Lung (tissue), 12 donors: Measurements from ENCODE around the gene ALLC. TPM values are rescaled to one million over a fixed set of nuclear protein-coding genes. Genes with fewer than 3 reads are reported as not detected.

Experiments used
- ATAC-seq: fragments of 200-7000 bp; cut with Tn5 transposase; one replicate; pipeline ENCODE4 v1.9.1; 2020; ENCODE audit warnings: moderate number of reproducible peaks; ENCODE audit not compliant: insufficient read depth, low FRiP score
- DNase-seq, 3 donors: peaks; one replicate each; pipeline ENCODE4 v3.0.0-alpha.2; 2013 to 2017
- H3K27ac ChIP-seq, 2 donors: one replicate each; pipeline ENCODE4 v1.5.1; 2013; ENCODE audit warnings: mild to moderate bottlenecking in 2 of 2, moderate library complexity in 2 of 2, control low read depth in 1 of 2, inconsistent platforms in 1 of 2, low read depth in 1 of 2, low read length in 1 of 2
- H3K27me3 ChIP-seq, 3 donors: one replicate each; pipeline ENCODE4 v1.5.1; 2013; ENCODE audit warnings: low read length in 2 of 3; ENCODE audit not compliant: control insufficient read depth in 3 of 3, insufficient read depth in 3 of 3
- H3K36me3 ChIP-seq, 4 donors: one replicate each; pipeline ENCODE4 v1.5.1; 2013; ENCODE audit warnings: low read length in 4 of 4, mild to moderate bottlenecking in 1 of 4, moderate library complexity in 1 of 4; ENCODE audit not compliant: control insufficient read depth in 4 of 4, insufficient read depth in 4 of 4
- H3K4me1 ChIP-seq, 5 donors: one replicate each; pipeline ENCODE4 v1.5.1; 2013; ENCODE audit warnings: low read length in 5 of 5, mild to moderate bottlenecking in 2 of 5, moderate library complexity in 1 of 5; ENCODE audit not compliant: control insufficient read depth in 5 of 5, insufficient read depth in 5 of 5
- H3K4me3 ChIP-seq: one replicate; pipeline ENCODE4 v1.5.1; 2013; ENCODE audit warnings: mild to moderate bottlenecking, control low read depth, moderate library complexity
- H3K9ac ChIP-seq, 2 donors: one replicate each; pipeline ENCODE4 v1.5.1; 2013; ENCODE audit warnings: low read length in 2 of 2, control low read depth in 1 of 2; ENCODE audit not compliant: insufficient read depth in 1 of 2
- H3K9me3 ChIP-seq, 4 donors: one replicate each; pipeline ENCODE4 v1.5.1; 2013; ENCODE audit warnings: low read length in 3 of 4, mild to moderate bottlenecking in 1 of 4, moderate library complexity in 1 of 4; ENCODE audit not compliant: control insufficient read depth in 4 of 4, insufficient read depth in 3 of 4
- CTCF ChIP-seq: IDR thresholded peaks from 2 replicates; pipeline ENCODE4 v1.5.1; 2012; ENCODE audit warnings: mild to moderate bottlenecking; ENCODE audit errors: control extremely low read depth, extremely low read depth
- WGBS, 2 donors: extraction: QIAGEN DNeasy Blood & Tissue Kit; methylation state at CpG; one replicate each; pipeline ENCODE4 v1.1.7; 2013; 5-methylcytosine and 5-hydroxymethylcytosine counted together
- polyA plus RNA-seq, 2 donors: library from polyadenylated mRNA; stranded (reverse); fragments of 200-250 nt; gene quantifications; one replicate each; pipeline ENCODE4 v1.2.1, GENCODE V29; 2013
- total RNA-seq, 2 donors: library from RNA; depleted of rRNA in 1 of 2; stranded (reverse); fragments of >200 nt in 1 of 2; gene quantifications; one replicate each; pipeline ENCODE4 v1.2.1, GENCODE V29; 2014 to 2021
- donor health status: control.
- donor health status: control.
- donor health status: Bipolar disorder and iron deficiency.
- donor health status: healthy.
- donor health status: DM: yes; HTN: yes; CAD: no.

ALLC gene
- total and polyA plus RNA-seq, 4 donors: 0.06 TPM; not detected in 3

- no peak overlapping the region for H3K9ac ChIP-seq
- H3K4me1 ChIP-seq: no peaks in the 10 kb centered on the region
- H3K9me3 ChIP-seq: peaks cover 0 to 2% (median 0%) of the 10 kb centered on the region in 4 donors
- 50 to 59% methylated on average over 3 of the region's 3 CpGs for WGBS, 2 donors
- ATAC-seq: no peak
- no peak for TF ChIP-seq CTCF
- H3K27me3 ChIP-seq: peaks cover 0 to 7% (median 0%) of the 10 kb centered on the region in 3 donors
- DNase-seq: peak in 2 of 3 donors; percentile 37 to 43
- no peak overlapping the region for H3K4me3 ChIP-seq
- H3K27ac ChIP-seq: no peak overlapping the region
- no peaks in the 10 kb centered on the region for H3K36me3 ChIP-seq
Measured at GRCh38 chr2:3738454-3738853, 80.5 kb downstream of the ALLC start.

GRCh38 chr2:3739313-3739712 lies 81.3 kb downstream of the ALLC start:
- Histone ChIP-seq H3K27ac (no peak overlapping the region), H3K27me3 (peaks cover 0 to 7% (median 0%) of the 10 kb centered on the region in 3 donors), H3K9ac (no peak overlapping the region), H3K9me3 (peaks cover 0 to 2% (median 0%) of the 10 kb centered on the region in 4 donors), H3K4me1 (no peaks in the 10 kb centered on the region), H3K36me3 (no peaks in the 10 kb centered on the region), H3K4me3 (no peak overlapping the region)
- no peak for DNase-seq
- TF ChIP-seq CTCF: no peak
- WGBS, 2 donors: 93 to 94% methylated on average over 19 of the region's 19 CpGs
- ATAC-seq: no peak

- ATAC-seq: no peak
- Histone ChIP-seq H3K9ac (no peak overlapping the region), H3K27me3 (no peaks in the 10 kb centered on the region), H3K4me3 (no peak overlapping the region), H3K36me3 (no peaks in the 10 kb centered on the region), H3K9me3 (peaks cover 0 to 2% (median 0%) of the 10 kb centered on the region in 4 donors), H3K4me1 (no peaks in the 10 kb centered on the region), H3K27ac (no peak overlapping the region)
- DNase-seq: peak in 1 of 3 donors; percentile 22
- 43 to 54% methylated on average over 8 of the region's 8 CpGs for WGBS, 2 donors
- no peak for TF ChIP-seq CTCF
Measured at GRCh38 chr2:3741396-3741795, 83.4 kb downstream of the ALLC start.
